ENCODE data around the gene PSORS1C1.

The PSORS1C1 gene

DNA sequence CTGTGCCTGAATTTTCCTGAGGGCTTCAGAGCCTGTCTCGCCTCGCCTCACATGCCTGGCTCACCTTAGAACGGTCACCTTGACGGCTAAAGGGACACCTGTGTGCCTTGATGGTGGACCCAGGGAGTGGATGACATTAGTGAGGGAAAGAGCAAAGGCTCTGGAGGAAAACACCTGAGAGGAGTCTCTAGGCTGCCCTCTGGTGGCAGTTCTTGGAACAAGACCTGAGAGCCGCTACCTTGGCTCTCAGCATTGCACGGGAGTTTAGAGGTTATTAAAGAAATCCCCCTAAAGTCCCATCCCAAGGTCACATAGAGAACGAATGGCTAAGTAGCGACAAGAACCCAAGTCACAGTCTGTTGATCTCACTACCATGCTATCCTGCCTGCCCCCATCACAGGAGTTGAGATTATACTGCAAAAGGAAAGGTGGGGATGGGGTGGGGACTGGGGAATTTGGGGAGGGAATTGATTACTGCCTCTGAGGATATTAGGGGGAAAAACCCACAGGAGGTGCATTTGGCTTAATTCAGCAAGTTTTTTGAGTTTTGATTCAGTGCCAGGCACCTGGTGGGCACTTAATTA is 13.6 kb downstream of the PSORS1C1 start:
- peak; percentile 22 for DNase-seq

GRCh38 chr6:31129130-31129529 is 14.5 kb downstream of the PSORS1C1 start:
- DNase-seq, result no peak

GRCh38 chr6:31130751-31131150 is 16.2 kb downstream of the PSORS1C1 start:
- no peak for DNase-seq

GRCh38 chr6:31131595-31131994 is 17.0 kb downstream of the PSORS1C1 start:
- DNase-seq, result no peak

DNA sequence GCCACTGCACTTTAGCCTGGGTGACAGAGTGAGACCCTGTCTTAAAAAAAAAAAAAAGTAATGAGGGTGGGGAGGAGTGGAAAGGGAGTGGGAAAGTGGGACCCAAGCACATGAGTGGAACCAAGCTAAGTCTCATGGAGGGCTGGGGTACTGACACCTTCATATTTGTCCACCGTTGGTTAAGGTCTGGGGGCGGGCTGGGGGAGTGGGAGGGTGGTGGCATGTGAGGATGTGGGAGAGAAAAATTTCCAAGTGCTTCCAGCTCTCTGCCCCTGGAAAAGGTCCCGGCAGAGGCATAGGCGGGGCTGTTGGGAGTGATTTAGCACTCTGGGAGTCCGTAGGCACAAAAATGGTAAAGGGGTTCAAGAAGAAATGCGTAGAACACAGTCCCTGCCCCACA is 18.2 kb downstream of the PSORS1C1 start:
- no peak for DNase-seq

GRCh38 chr6:31135710-31136109 is 21.1 kb downstream of the PSORS1C1 start:
- no peak for DNase-seq

GRCh38 chr6:31138982-31139381 is 24.4 kb downstream of the PSORS1C1 start, which contains the start of gene PSORS1C2:
Gene PSORS1C2 (minus strand): TSS chr6:31139066. CDS start chr6:31139026, 40 bp downstream.
- no peak for DNase-seq

DNA sequence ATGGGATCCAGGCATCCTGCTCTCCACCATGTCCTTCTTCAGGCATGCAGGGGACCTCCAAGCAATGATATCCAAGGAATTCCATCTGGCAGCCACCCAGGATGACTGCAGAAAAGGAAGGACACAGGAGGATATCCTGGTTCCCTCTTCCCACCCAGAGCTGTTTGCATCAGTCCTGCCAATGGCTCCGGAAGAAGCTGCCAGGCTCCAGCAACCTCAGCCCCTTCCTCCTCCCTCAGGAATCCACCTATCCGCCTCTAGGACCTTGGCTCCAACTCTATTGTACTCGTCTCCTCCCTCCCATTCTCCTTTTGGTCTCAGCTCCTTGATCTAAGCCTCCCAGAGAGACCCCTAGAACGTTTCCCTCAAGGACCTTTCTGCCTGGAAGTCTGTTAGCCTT is 25.0 kb downstream of the PSORS1C1 start:
- no peak for DNase-seq

- DNase-seq, result no peak
Measured at GRCh38 chr6:31140643-31141042, 26.0 kb downstream of the PSORS1C1 start.

- DNase-seq, result no peak
Measured at GRCh38 chr6:31142361-31142761, 27.8 kb downstream of the PSORS1C1 start.

- DNase-seq, result no peak
Measured at GRCh38 chr6:31143148-31143547, 28.5 kb downstream of the PSORS1C1 start.

GRCh38 chr6:31144296-31144969 is 29.8 kb downstream of the PSORS1C1 start:
- no peak for DNase-seq

- no peak for DNase-seq
Measured at GRCh38 chr6:31144970-31145340, 30.4 kb downstream of the PSORS1C1 start.

DNA sequence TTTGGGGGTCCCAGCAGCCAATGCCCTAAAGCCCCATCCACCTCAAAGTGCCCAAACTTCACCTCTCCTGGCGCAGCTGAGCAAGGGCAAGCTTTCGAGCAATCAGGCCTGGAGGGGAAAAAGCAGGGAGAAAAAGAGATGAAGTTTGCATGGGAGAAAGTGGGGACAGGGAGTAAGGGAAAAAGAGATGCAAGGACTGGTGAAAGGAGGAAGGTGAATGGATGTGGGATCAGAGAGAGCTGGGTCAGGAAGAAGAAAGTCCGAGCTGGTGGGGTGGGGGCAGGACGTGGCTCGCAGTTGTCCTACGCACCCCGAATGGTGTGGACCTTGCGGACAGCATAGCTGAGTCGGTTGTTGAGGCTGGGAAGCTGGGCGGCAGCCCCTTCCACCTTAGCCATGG is 30.8 kb downstream of the PSORS1C1 start:
- DNase-seq, result no peak

DNA sequence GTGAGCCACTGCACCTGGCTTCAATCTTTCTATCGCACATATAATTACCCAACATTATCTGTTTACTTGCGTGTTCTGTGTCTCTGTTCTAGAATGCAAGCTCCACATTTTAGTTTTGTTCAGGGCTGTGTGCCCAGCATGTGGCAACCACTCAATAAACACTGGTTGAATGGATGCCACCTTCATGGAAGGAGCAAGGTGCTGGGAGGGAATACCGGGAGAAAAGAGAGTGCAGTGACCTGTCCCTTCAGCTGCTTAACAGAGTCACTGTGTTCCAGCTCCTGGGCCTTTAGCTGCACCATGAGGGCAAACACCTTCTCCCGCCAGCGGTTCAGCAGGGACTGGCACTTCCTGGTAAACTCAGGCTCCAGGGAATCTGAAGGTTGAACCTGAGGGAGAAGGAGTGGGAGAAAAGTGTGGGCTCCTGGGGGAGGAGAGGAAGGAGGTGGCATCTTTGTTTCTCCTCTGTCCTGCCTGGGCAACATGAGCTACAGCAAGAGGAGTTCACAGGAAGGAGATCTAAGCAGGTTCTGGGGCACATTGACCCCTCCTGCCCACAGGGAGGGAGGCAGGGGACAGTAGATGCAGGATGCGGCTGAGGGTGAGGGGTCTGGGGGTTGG is 35.3 kb downstream of the PSORS1C1 start:
- DNase-seq, result no peak

- peak; percentile 64 for DNase-seq
Measured at GRCh38 chr6:31152781-31153180, 38.2 kb downstream of the PSORS1C1 start.

GRCh38 chr6:31154436-31154835 is 39.8 kb downstream of the PSORS1C1 start:
- no peak for DNase-seq

DNA sequence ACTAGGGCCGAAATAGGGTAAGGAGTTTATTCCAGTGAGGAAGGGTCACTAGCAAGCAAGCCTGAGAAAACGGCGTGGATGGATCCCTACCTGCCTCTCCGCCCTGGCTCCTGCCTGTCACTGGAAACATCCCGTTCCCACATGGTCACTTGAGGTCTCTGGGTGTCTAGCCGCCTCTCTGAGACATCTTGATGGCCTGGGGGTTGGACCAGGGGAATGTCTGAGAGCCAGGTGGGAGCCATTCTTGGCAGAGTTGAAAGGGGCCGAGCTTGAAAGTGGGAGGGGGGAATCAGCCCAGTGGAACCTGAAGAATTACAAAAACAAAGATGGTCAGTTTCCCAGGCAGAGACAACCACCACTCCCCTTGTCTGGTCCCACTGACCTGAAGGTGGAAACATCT is 42.0 kb downstream of the PSORS1C1 start:
- DNase-seq, result no peak

DNA sequence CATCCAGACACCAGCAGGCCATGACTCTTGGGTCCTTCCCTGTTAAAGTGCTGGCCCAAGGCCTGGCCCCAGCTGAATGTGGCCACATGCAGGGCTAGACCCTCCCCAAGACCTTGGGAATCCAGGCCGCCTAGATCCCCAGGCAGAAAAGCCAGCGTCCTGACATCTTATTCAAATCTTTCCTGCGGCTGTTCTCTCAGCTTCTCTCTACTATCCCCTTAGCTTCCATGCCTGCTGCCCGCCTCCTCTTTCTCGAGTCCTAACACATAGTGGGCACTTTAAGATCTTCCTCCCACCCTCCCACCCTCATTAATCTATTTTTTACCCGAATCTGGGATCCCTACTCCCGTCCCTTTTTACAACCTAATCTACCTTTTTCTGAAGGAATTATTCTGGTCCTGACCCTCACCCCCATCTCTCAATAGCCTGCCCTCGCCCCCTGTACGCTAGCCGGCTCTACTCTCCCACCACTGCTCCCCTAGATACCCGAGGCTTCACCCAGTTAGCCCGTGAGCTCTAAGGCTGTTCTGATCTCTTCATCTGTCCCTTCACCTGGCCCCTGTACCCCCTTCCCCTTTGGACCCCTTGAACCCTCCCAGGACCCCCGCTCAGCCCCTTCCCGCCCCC is 43.0 kb downstream of the PSORS1C1 start, which contains the start of gene CCHCR1:
Gene CCHCR1, minus strand, starts transcription at position 290 of the 627 bp plus-strand sequence. Its CDS starts 202 bp downstream, at position 88.
- DNase-seq, result no peak

DNA sequence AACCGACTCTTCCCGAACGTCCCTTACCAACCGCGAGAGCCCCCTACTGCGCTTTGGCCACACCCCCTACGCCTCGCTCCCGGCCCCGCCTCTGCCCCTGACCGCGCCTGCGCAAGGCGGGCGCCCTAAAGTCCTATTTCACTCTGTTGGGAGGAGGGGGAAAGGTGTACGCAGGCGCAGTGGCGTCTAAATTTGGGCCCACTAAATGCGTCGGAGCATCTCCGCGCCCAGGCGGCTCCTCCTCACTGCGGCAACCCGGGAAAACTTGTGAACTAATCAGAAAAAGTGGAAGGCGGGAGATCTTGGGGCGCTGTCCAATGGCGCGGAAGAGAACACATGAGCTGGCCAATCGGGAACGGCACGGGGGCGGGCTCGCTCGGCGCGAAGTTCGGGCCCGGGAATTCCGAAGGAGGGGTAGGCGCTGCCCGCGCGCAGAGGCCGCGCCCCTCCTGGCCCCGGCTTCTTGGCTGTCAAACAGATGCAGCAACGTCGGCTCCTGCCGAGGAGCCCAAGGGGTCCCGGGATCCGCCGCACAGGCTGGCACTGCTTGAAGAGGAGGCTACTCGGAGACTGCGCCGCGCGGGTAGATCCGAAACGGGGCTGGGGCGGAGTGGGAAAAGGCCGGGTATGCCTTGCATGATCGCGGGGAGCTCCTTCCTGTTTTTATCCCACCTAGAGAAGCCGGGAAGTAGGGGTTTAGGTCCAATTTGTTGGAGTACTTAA is 43.7 kb downstream of the PSORS1C1 start, which contains the start of gene TCF19:
Gene TCF19, plus strand, starts transcription at position 450 of the 723 bp plus-strand sequence. CDS start 881 bp downstream, outside the sequence.
- peak; percentile 98 for DNase-seq

GRCh38 chr6:31158863-31159855 is 44.6 kb downstream of the PSORS1C1 start:
- DNase-seq, result no peak
